HL-60 (cell line): ENCODE results near the gene FST.
A peak's percentile ranks its signal among the peaks of the same experiment; 100 is the strongest.

Experiments
- POLR2AphosphoS5 ChIP-seq: IDR thresholded peaks from 2 replicates; pipeline ENCODE4 v1.6.1; 2012; ENCODE audit warnings: low read depth
- TF ChIP-seq, protein P1 (sequence below): IDR thresholded peaks from one replicate; pipeline ENCODE4 v1.5.1; 2011; ENCODE audit warnings: low read length, control low read depth, inconsistent platforms; ENCODE audit not compliant: insufficient read depth

DNA sequence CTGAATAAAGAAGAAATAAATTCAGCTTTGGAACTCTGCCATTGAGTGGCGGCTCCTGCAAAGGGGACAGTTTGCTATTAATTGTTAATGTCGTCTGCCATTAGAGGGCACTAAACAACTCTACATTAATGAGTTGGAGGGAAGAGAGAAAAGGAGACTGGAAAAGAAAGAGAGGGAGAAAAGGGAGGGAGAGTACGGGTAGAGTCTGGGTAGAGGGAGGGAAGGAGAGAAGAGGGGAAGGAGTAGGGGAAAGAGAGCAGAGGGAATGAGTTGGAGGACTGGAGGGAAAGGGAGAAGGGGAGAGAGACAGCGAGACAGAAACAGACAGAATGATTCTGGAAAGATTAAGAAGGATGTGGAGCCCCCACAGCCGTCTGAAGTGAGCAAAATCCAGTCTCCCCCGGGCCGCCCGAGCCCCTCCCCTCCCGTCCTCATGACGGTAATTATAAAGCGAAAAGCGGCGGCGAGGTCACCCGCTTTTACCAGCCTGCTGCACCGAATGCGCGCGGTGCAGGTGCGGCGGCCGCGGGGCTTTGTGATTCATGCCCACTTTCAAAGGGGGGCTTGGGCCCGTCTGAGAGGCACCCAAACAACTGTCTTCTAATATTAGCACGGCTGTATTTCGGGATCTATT is 1.9 kb upstream of the FST start:
- TF ChIP-seq, protein P1, sequence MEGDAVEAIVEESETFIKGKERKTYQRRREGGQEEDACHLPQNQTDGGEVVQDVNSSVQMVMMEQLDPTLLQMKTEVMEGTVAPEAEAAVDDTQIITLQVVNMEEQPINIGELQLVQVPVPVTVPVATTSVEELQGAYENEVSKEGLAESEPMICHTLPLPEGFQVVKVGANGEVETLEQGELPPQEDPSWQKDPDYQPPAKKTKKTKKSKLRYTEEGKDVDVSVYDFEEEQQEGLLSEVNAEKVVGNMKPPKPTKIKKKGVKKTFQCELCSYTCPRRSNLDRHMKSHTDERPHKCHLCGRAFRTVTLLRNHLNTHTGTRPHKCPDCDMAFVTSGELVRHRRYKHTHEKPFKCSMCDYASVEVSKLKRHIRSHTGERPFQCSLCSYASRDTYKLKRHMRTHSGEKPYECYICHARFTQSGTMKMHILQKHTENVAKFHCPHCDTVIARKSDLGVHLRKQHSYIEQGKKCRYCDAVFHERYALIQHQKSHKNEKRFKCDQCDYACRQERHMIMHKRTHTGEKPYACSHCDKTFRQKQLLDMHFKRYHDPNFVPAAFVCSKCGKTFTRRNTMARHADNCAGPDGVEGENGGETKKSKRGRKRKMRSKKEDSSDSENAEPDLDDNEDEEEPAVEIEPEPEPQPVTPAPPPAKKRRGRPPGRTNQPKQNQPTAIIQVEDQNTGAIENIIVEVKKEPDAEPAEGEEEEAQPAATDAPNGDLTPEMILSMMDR, result peak; percentile 49
- no peak for TF ChIP-seq POLR2AphosphoS5
